Measurements from ENCODE around the gene ZNF277.

The ZNF277 gene

DNA sequence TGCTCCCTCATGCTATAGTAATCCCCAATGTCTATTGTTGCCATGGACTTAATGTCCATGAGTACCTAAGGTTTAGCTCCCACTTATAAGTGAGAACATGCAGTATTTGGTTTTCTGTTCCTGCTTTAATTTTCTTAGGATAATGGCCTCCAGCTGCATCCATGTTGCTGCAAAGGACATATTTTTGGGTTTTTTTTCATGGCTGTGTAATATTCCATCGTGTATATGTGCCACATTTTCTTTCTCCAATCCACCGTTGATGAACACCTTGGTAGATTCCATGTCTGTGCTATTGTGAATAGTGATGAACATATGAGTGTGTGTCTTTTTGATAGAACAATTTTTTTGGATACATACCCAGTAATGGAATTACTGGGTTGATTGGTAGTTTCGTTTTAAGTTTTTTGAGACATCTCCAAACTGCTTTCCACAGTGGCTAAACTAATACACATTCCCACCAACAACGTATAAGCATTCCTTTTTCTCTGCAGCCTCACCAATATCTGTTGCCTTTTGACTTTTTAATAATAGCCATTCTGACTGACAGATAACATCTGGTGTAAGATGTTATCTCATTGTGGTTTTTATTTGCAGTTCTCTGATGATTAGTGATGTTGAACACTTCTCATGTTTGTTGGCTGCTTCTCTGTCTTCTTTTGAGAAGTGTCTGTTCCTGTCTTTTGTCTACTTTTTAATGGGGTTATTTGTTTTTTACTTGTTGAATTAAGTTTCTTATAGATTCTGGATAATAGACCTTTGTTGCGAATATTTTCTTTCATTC, 175.0 kb downstream of the ZNF277 start:
- TF ChIP-seq, protein P1, sequence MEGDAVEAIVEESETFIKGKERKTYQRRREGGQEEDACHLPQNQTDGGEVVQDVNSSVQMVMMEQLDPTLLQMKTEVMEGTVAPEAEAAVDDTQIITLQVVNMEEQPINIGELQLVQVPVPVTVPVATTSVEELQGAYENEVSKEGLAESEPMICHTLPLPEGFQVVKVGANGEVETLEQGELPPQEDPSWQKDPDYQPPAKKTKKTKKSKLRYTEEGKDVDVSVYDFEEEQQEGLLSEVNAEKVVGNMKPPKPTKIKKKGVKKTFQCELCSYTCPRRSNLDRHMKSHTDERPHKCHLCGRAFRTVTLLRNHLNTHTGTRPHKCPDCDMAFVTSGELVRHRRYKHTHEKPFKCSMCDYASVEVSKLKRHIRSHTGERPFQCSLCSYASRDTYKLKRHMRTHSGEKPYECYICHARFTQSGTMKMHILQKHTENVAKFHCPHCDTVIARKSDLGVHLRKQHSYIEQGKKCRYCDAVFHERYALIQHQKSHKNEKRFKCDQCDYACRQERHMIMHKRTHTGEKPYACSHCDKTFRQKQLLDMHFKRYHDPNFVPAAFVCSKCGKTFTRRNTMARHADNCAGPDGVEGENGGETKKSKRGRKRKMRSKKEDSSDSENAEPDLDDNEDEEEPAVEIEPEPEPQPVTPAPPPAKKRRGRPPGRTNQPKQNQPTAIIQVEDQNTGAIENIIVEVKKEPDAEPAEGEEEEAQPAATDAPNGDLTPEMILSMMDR (IDR thresholded peaks at IDR 0.05) = no peak

DNA sequence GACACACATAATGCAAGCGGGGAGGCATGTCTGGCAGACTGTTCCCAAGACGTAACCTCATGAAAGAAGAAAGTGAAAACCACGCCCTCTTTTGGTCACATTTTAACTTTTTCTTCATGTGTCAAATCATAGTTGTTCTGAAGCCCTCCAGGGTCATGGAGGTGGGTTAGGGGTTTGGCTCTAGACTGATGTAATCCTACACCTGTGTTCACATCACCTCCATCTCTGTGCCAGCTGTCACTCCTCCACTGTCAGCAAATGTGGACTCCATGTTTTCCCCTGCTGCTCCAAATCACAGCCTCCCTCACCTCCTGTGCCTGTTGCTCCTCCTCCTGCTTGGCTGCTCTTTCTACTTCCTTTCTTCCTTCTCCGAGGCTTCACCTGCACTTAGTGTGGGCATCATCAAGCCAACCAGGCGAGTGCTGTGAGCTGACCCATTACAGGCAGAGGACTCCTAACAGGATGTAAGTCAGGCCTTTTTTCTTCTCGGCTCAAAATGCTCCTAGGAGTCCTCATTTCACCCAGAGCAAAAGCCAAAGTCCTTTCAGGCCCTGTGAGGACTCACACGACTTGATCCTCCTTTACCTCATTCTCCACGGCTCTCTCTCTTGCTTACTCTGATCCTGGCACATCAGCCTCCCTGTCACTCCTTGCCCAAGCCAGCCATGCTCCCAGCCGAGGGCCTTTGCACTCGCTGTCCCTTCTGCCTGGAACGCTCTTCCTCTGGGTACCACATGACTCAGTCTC, 177.3 kb downstream of the ZNF277 start:
- TF ChIP-seq, protein P1 (IDR thresholded peaks at IDR 0.05) = peak; percentile 38; the same call in 1 of the 2 replicates

DNA sequence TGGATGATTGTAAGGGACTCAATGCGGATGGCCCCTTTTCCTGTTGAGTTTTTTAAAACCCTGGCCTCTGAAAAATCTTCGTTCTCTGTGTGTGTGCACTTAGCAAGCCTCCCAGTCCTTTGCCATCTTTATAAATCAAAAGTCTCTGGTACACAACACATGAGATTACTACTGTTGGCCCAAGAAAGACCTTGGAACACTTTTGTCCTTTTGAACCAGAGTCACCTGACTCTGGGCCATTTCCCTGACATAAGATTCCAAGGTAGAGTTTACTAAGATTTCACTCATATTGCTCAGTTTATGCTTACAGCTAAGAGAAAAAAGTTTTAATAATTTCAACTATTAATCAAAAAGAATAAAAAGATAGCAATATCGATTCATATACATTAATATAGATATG, 179.0 kb downstream of the ZNF277 start:
- TF ChIP-seq, protein P1 (IDR thresholded peaks at IDR 0.05) = no peak

DNA sequence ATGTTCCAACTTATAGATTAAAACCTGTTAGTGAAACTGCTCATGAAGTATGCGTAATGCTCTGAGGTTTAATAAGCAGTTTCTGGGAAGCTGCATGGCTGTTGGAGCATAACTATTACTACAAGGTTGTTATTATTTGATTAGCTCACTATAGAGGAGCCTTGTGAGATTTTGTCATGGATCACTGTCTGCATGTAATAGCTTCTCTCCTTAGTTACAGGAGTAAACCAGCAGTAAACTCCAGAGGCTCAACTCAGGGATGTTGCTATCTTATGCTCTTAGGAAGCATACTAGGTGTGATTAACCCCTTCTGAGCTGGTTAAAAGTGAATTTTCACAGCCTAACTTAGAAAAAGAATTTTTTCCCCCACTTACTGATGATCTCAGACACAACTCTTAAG, 180.1 kb downstream of the ZNF277 start:
- TF ChIP-seq, protein P1 (IDR thresholded peaks at IDR 0.05) = no peak

DNA sequence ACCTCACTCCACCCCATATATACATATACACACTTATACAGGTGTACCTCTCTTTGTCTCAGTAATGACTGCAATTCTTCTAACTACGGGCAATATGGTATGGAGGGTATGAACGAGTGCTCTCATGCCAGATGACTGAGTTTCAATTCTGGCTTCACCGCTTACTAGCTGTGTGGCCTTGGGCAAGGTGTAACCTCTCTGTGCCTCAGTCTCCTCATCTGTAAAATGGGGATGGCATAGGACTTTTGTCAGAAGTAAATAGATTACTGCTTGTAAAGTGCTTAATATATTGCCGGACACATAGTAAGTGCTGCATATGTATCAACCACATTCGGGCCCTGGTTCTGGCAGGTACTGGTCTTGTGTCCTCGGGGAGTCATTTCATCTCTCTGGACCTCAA, 183.7 kb downstream of the ZNF277 start:
- TF ChIP-seq, protein P1 (IDR thresholded peaks at IDR 0.05) = no peak
